ENCODE measurements around the gene ZNF154.

ZNF154 gene

GRCh38 chr19:57708641-57709361, at the start of gene ZNF154:
ZNF154 (minus strand) TSS chr19:57709204; CDS start chr19:57708971, 233 bp downstream.
- Histone ChIP-seq H2AFZ (ENCODE audit: low read length) (no peak within 1 kb of the TSS), H3K9ac (ENCODE audit: low read length) (peak within 1 kb of the TSS; percentile 56), H3K27ac (ENCODE audit: low read depth, low read length, poor library complexity, severe bottlenecking) (no peak within 1 kb of the TSS)

GRCh38 chr19:57757941-57758340, 48.9 kb upstream of the ZNF154 start:
- H2AFZ ChIP-seq (ENCODE audit: low read length): no peak overlapping the region
- H3F3A ChIP-seq (ENCODE audit: insufficient read depth, low read length): no peaks in the 10 kb centered on the region
- H3K36me3 ChIP-seq (ENCODE audit: insufficient read depth, low read length): peaks cover 88% of the 10 kb centered on the region
- no peaks in the 10 kb centered on the region for H3K4me1 ChIP-seq (ENCODE audit: insufficient read depth, low read length, severe bottlenecking)
- no peak overlapping the region for H3K27ac ChIP-seq (ENCODE audit: low read depth, low read length, poor library complexity, severe bottlenecking)
- peaks cover 25% of the 10 kb centered on the region for H3K9me3 ChIP-seq (ENCODE audit: low read length)
- H3K9me2 ChIP-seq (ENCODE audit: low read depth, low read length): no peaks in the 10 kb centered on the region
- no peaks in the 10 kb centered on the region for H3K79me2 ChIP-seq (ENCODE audit: insufficient read depth, low read length)
- no peak for TF ChIP-seq EZH2 (IDR thresholded peaks at IDR 0.05; ENCODE audit: borderline replicate concordance, low read length)
- H4K20me1 ChIP-seq (ENCODE audit: insufficient read depth, low read length): no peaks in the 10 kb centered on the region
- H3K9ac ChIP-seq (ENCODE audit: low read length): no peak overlapping the region
- no peaks in the 10 kb centered on the region for H3K27me3 ChIP-seq (ENCODE audit: insufficient read depth, low read length)
- no peak overlapping the region for H3K4me2 ChIP-seq (ENCODE audit: low read length)
- no peak overlapping the region for H3K4me3 ChIP-seq (ENCODE audit: low read depth, low read length, poor library complexity, severe bottlenecking)

More at GRCh38 chr19:57708641-57709361, at the start of gene ZNF154:
- Histone ChIP-seq H3K79me2 (ENCODE audit: insufficient read depth, low read length) (no peaks in the 10 kb centered on the region), H4K20me1 (ENCODE audit: insufficient read depth, low read length) (no peaks in the 10 kb centered on the region), H3K36me3 (ENCODE audit: insufficient read depth, low read length) (peaks cover 15% of the 10 kb centered on the region), H3K4me3 (ENCODE audit: low read depth, low read length, poor library complexity, severe bottlenecking) (peak within 1 kb of the TSS; percentile 52), H3K9me3 (ENCODE audit: low read length) (no peaks in the 10 kb centered on the region), H3K27me3 (ENCODE audit: insufficient read depth, low read length) (no peaks in the 10 kb centered on the region), H3K4me2 (ENCODE audit: low read length) (peak within 1 kb of the TSS; percentile 57), H3K4me1 (ENCODE audit: insufficient read depth, low read length, severe bottlenecking) (peaks cover 4% of the 10 kb centered on the region), H3F3A (ENCODE audit: insufficient read depth, low read length) (no peaks in the 10 kb centered on the region), H3K9me2 (ENCODE audit: low read depth, low read length) (no peaks in the 10 kb centered on the region)
- TF ChIP-seq CTCF (IDR thresholded peaks at IDR 0.05; ENCODE audit: low read length): no peak
- TF ChIP-seq EZH2 (IDR thresholded peaks at IDR 0.05; ENCODE audit: borderline replicate concordance, low read length): no peak

GRCh38 chr19:57755031-57755430, 46.0 kb upstream of the ZNF154 start:
- Histone ChIP-seq H3K9ac (ENCODE audit: low read length) (no peak overlapping the region), H2AFZ (ENCODE audit: low read length) (no peak overlapping the region), H3F3A (ENCODE audit: insufficient read depth, low read length) (no peaks in the 10 kb centered on the region), H3K4me3 (ENCODE audit: low read depth, low read length, poor library complexity, severe bottlenecking) (no peak overlapping the region), H3K4me1 (ENCODE audit: insufficient read depth, low read length, severe bottlenecking) (no peaks in the 10 kb centered on the region), H3K36me3 (ENCODE audit: insufficient read depth, low read length) (peaks cover 100% of the 10 kb centered on the region), H4K20me1 (ENCODE audit: insufficient read depth, low read length) (no peaks in the 10 kb centered on the region), H3K79me2 (ENCODE audit: insufficient read depth, low read length) (0 out of 2 replicates have a peak, but pooled peaks cover 3% of the 10 kb centered on the region), H3K9me2 (ENCODE audit: low read depth, low read length) (no peaks in the 10 kb centered on the region), H3K4me2 (ENCODE audit: low read length) (no peak overlapping the region), H3K9me3 (ENCODE audit: low read length) (peaks cover 35% of the 10 kb centered on the region), H3K27me3 (ENCODE audit: insufficient read depth, low read length) (no peaks in the 10 kb centered on the region), H3K27ac (ENCODE audit: low read depth, low read length, poor library complexity, severe bottlenecking) (no peak overlapping the region)
- TF ChIP-seq EZH2 (IDR thresholded peaks at IDR 0.05; ENCODE audit: borderline replicate concordance, low read length) (no peak), CTCF (IDR thresholded peaks at IDR 0.05; ENCODE audit: low read length) (no peak)

All from OCI-LY1 (cell line).